ENCODE results near the gene ARHGEF11. TPM values are rescaled to one million over a fixed set of nuclear protein-coding genes. Genes with fewer than 3 reads are reported as not detected.

Gene ARHGEF11
- total and polyA plus RNA-seq, 4 donors = 5.8 to 23.7 (median 9.8) TPM

- no peaks in the 10 kb centered on the region for H3K36me3 ChIP-seq (ENCODE audit: control insufficient read depth in 4 of 4, insufficient read depth in 3 of 4, low read depth in 1 of 4, low read length in 3 of 4)
- H3K9ac ChIP-seq (ENCODE audit: low read depth in 1 of 2, low read length in 2 of 2) = no peak overlapping the region
- H3K9me3 ChIP-seq (ENCODE audit: control insufficient read depth in 4 of 4, low read length in 3 of 4) = no peaks in the 10 kb centered on the region
- DNase-seq (ENCODE audit: low spot score) = no peak
- WGBS = 92% methylated on average over 5 of the region's 5 CpGs
- TF ChIP-seq, protein P1, sequence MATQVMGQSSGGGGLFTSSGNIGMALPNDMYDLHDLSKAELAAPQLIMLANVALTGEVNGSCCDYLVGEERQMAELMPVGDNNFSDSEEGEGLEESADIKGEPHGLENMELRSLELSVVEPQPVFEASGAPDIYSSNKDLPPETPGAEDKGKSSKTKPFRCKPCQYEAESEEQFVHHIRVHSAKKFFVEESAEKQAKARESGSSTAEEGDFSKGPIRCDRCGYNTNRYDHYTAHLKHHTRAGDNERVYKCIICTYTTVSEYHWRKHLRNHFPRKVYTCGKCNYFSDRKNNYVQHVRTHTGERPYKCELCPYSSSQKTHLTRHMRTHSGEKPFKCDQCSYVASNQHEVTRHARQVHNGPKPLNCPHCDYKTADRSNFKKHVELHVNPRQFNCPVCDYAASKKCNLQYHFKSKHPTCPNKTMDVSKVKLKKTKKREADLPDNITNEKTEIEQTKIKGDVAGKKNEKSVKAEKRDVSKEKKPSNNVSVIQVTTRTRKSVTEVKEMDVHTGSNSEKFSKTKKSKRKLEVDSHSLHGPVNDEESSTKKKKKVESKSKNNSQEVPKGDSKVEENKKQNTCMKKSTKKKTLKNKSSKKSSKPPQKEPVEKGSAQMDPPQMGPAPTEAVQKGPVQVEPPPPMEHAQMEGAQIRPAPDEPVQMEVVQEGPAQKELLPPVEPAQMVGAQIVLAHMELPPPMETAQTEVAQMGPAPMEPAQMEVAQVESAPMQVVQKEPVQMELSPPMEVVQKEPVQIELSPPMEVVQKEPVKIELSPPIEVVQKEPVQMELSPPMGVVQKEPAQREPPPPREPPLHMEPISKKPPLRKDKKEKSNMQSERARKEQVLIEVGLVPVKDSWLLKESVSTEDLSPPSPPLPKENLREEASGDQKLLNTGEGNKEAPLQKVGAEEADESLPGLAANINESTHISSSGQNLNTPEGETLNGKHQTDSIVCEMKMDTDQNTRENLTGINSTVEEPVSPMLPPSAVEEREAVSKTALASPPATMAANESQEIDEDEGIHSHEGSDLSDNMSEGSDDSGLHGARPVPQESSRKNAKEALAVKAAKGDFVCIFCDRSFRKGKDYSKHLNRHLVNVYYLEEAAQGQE (IDR thresholded peaks at IDR 0.05) = no peak
- TF ChIP-seq, protein P2, sequence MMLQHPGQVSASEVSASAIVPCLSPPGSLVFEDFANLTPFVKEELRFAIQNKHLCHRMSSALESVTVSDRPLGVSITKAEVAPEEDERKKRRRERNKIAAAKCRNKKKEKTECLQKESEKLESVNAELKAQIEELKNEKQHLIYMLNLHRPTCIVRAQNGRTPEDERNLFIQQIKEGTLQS (IDR thresholded peaks at IDR 0.05) = no peak
- TF ChIP-seq EGR1 (IDR thresholded peaks at IDR 0.05; ENCODE audit: low read depth in 2 of 2) (no peak), TAF1 (conservative IDR thresholded peaks at IDR 0.05) (no peak), RAD21 (IDR thresholded peaks at IDR 0.05) (no peak), HNF4G (IDR thresholded peaks at IDR 0.05) (no peak), GABPA (IDR thresholded peaks at IDR 0.05 in 1 of 2, conservative IDR thresholded peaks at IDR 0.05 in 1 of 2) (no peak), RXRA (IDR thresholded peaks at IDR 0.05) (no peak), YY1 (IDR thresholded peaks at IDR 0.05) (no peak), MAX (IDR thresholded peaks at IDR 0.05) (no peak)
- TF ChIP-seq, protein P3, sequence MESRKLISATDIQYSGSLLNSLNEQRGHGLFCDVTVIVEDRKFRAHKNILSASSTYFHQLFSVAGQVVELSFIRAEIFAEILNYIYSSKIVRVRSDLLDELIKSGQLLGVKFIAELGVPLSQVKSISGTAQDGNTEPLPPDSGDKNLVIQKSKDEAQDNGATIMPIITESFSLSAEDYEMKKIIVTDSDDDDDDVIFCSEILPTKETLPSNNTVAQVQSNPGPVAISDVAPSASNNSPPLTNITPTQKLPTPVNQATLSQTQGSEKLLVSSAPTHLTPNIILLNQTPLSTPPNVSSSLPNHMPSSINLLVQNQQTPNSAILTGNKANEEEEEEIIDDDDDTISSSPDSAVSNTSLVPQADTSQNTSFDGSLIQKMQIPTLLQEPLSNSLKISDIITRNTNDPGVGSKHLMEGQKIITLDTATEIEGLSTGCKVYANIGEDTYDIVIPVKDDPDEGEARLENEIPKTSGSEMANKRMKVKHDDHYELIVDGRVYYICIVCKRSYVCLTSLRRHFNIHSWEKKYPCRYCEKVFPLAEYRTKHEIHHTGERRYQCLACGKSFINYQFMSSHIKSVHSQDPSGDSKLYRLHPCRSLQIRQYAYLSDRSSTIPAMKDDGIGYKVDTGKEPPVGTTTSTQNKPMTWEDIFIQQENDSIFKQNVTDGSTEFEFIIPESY (IDR thresholded peaks at IDR 0.05) = no peak
- no peaks in the 10 kb centered on the region for H3K27me3 ChIP-seq (ENCODE audit: control insufficient read depth in 4 of 4, insufficient read depth in 4 of 4, low read length in 3 of 4)
- no peak overlapping the region for H3K4me3 ChIP-seq (ENCODE audit: low read depth in 1 of 3, low read length in 3 of 3)
- H3K27ac ChIP-seq (ENCODE audit: low read depth in 1 of 2, low read length in 2 of 2) = no peak overlapping the region
- H3K4me1 ChIP-seq (ENCODE audit: control insufficient read depth in 4 of 4, insufficient read depth in 4 of 4, low read length in 3 of 4) = no peaks in the 10 kb centered on the region
Observed at GRCh38 chr1:157081707-157082106, 36.2 kb upstream of the ARHGEF11 start.

GRCh38 chr1:157080714-157081113, 35.2 kb upstream of the ARHGEF11 start:
- no peak overlapping the region for H3K27ac ChIP-seq (ENCODE audit: low read depth in 1 of 2, low read length in 2 of 2)
- H3K9ac ChIP-seq (ENCODE audit: low read depth in 1 of 2, low read length in 2 of 2) = no peak overlapping the region
- DNase-seq (ENCODE audit: low spot score) = no peak
- TF ChIP-seq, protein P1 (IDR thresholded peaks at IDR 0.05) = no peak
- no peak for TF ChIP-seq HNF4A (conservative IDR thresholded peaks at IDR 0.05)
- no peak for TF ChIP-seq NR2F2 (IDR thresholded peaks at IDR 0.05)
- TF ChIP-seq SP1 (IDR thresholded peaks at IDR 0.05) = no peak
- 89% methylated on average over 10 of the region's 10 CpGs for WGBS
- no peak overlapping the region for H3K4me3 ChIP-seq (ENCODE audit: low read depth in 1 of 3, low read length in 3 of 3)
- no peaks in the 10 kb centered on the region for H3K27me3 ChIP-seq (ENCODE audit: control insufficient read depth in 4 of 4, insufficient read depth in 4 of 4, low read length in 3 of 4)
- H3K36me3 ChIP-seq (ENCODE audit: control insufficient read depth in 4 of 4, insufficient read depth in 3 of 4, low read depth in 1 of 4, low read length in 3 of 4) = no peaks in the 10 kb centered on the region
- no peaks in the 10 kb centered on the region for H3K9me3 ChIP-seq (ENCODE audit: control insufficient read depth in 4 of 4, low read length in 3 of 4)
- no peaks in the 10 kb centered on the region for H3K4me1 ChIP-seq (ENCODE audit: control insufficient read depth in 4 of 4, insufficient read depth in 4 of 4, low read length in 3 of 4)
